Measurements from ENCODE around the gene IRGC.

GRCh38 chr19:43675269-43675879 is 40.5 kb upstream of the IRGC start:
- TF ChIP-seq CTCF (IDR thresholded peaks at IDR 0.05), result no peak
- no peak for TF ChIP-seq POLR2A (IDR thresholded peaks at IDR 0.05; ENCODE audit: low read depth)
- TF ChIP-seq EP300 (IDR thresholded peaks at IDR 0.05), result no peak
- no peak for TF ChIP-seq POLR2AphosphoS5 (IDR thresholded peaks at IDR 0.05)

All from esophagus muscularis mucosa (tissue), 4 donors.